SK-N-SH (cell line): ENCODE results near the gene HDAC4. TPM values are rescaled to one million over a fixed set of nuclear protein-coding genes. Genes with fewer than 3 reads are reported as not detected.

Experiments
- CTCF ChIA-PET: fragments of 300-600, 350-600 bp; formaldehyde crosslinking; extraction: SDS; loops from one replicate; lab custom pipeline; 2021; lab: Yijun Ruan, JAX
- POLR2A ChIA-PET: fragments of 350-600 bp; sonication (Branson Sonifier 250); formaldehyde crosslinking; extraction: SDS; loops from one replicate; lab custom pipeline; 2020; ENCODE audit warnings: antibody characterized with exemption, inconsistent platforms; lab: Yijun Ruan, JAX
- DNase-seq: peaks from one replicate; pipeline ENCODE4 v3.0.0; 2012
- H2AFZ ChIP-seq: fragments of 200-600 bp; sonication (generic); 2 replicates; pipeline ENCODE4 v1.8.1; 2016; ENCODE audit warnings: antibody characterized with exemption, mild to moderate bottlenecking, low read depth
- H3F3A ChIP-seq: fragments of 200-600 bp; sonication (generic); replicated peaks from 2 replicates; pipeline ENCODE3; 2016; ENCODE audit warnings: antibody characterized with exemption, mild to moderate bottlenecking; ENCODE audit not compliant: insufficient read depth
- H3K27ac ChIP-seq, 2 experiments: fragments of 200-500 bp in 1 of 2; fragments of 200-600 bp in 1 of 2; sonication (Bioruptor generic) in 1 of 2; sonication (generic), shearing (Covaris generic) in 1 of 2; 2 replicates each; pipeline versions ENCODE4 v1.5.1 to v1.6.1; 2014 to 2016; ENCODE audit warnings: low read depth in 2 of 2, inconsistent platforms in 1 of 2, low read length in 1 of 2, mild to moderate bottlenecking in 1 of 2, mixed read lengths in 1 of 2
- H3K27me3 ChIP-seq: fragments of 200-600 bp; sonication (generic), shearing (Covaris generic); 2 replicates; pipeline ENCODE4 v1.6.1; 2016; ENCODE audit warnings: mixed run types; ENCODE audit not compliant: insufficient read depth
- H3K36me3 ChIP-seq, 2 experiments: fragments of 200-500 bp in 1 of 2; fragments of 200-600 bp in 1 of 2; sonication (Bioruptor generic) in 1 of 2; sonication (generic) in 1 of 2; replicated peaks in 1 of 2; 2 replicates each; pipeline versions ENCODE3 to v1.5.1; 2014 to 2016; ENCODE audit warnings: low read length in 1 of 2, mild to moderate bottlenecking in 1 of 2; ENCODE audit not compliant: insufficient read depth in 2 of 2, control insufficient read depth in 1 of 2
- H3K4me1 ChIP-seq, 2 experiments: fragments of 200-500 bp in 1 of 2; fragments of 200-600 bp in 1 of 2; sonication (Bioruptor generic) in 1 of 2; sonication (generic), shearing (Covaris generic) in 1 of 2; 2 replicates each; pipeline versions ENCODE4 v1.5.1 to v1.6.1; 2014 to 2016; ENCODE audit warnings: low read depth in 1 of 2, low read length in 1 of 2, mixed run types in 1 of 2; ENCODE audit not compliant: insufficient read depth in 2 of 2, control insufficient read depth in 1 of 2
- H3K4me2 ChIP-seq: fragments of 200-600 bp; sonication (generic), shearing (Covaris generic); 2 replicates; pipeline ENCODE4 v1.6.1; 2017; ENCODE audit warnings: mixed run types
- H3K4me3 ChIP-seq, 2 experiments: fragments of 200-500 bp in 1 of 2; fragments of 200-600 bp in 1 of 2; sonication (Bioruptor generic) in 1 of 2; sonication (generic), shearing (Covaris generic) in 1 of 2; 2 replicates each; pipeline versions ENCODE4 v1.5.1 to v1.8.1; 2014 to 2016; ENCODE audit warnings: low read depth in 2 of 2, inconsistent platforms in 1 of 2, low read length in 1 of 2, mild to moderate bottlenecking in 1 of 2, mixed read lengths in 1 of 2, moderate library complexity in 1 of 2
- H3K79me2 ChIP-seq: fragments of 200-600 bp; sonication (generic); 2 replicates; pipeline ENCODE4 v1.8.1; 2017; ENCODE audit warnings: mild to moderate bottlenecking; ENCODE audit not compliant: insufficient read depth
- H3K9ac ChIP-seq: fragments of 200-600 bp; sonication (generic); 2 replicates; pipeline ENCODE4 v1.6.1; 2017; ENCODE audit warnings: mixed run types
- H3K9me2 ChIP-seq: fragments of 200-600 bp; sonication (generic); 2 replicates; pipeline ENCODE4 v1.6.1; 2017; ENCODE audit warnings: mixed run types
- H3K9me3 ChIP-seq: fragments of 200-600 bp; sonication (generic); 2 replicates; pipeline ENCODE4 v1.6.1; 2017; ENCODE audit warnings: mixed run types, mild to moderate bottlenecking, moderate library complexity
- H4K20me1 ChIP-seq: fragments of 200-600 bp; sonication (generic); 2 replicates; pipeline ENCODE4 v1.6.1; 2017; ENCODE audit warnings: mild to moderate bottlenecking, mixed run types; ENCODE audit not compliant: insufficient read depth
- FOSL2 ChIP-seq: IDR thresholded peaks from 2 replicates; pipeline ENCODE4 v1.4.0; 2012; ENCODE audit warnings: low read depth, mild to moderate bottlenecking, moderate library complexity, borderline replicate concordance
- GABPA ChIP-seq: IDR thresholded peaks from 2 replicates; pipeline ENCODE4 v1.4.0; 2012; ENCODE audit warnings: low read depth, mild to moderate bottlenecking
- JUND ChIP-seq: IDR thresholded peaks from 2 replicates; pipeline ENCODE4 v1.4.0; 2012
- MEF2A ChIP-seq: IDR thresholded peaks from 2 replicates; pipeline ENCODE4 v1.4.0; 2012; ENCODE audit warnings: low read depth, borderline replicate concordance
- NFIC ChIP-seq: IDR thresholded peaks from 2 replicates; pipeline ENCODE4 v1.4.0; 2012; ENCODE audit warnings: borderline replicate concordance
- NRF1 ChIP-seq: IDR thresholded peaks from 2 replicates; pipeline ENCODE4 v1.6.1; 2012; ENCODE audit warnings: low read depth, mild to moderate bottlenecking, low read length
- POLR2AphosphoS5 ChIP-seq: IDR thresholded peaks from 2 replicates; pipeline ENCODE4 v1.6.1; 2012; ENCODE audit warnings: low read depth, low read length
- RAD21 ChIP-seq: IDR thresholded peaks from 2 replicates; pipeline ENCODE4 v1.6.1; 2012; ENCODE audit warnings: mild to moderate bottlenecking, low read length
- RCOR1 ChIP-seq: fragments of 150-350 bp; IDR thresholded peaks from 2 replicates; pipeline ENCODE4 v1.6.1; 2017; ENCODE audit warnings: antibody characterized with exemption, low read length
- TEAD4 ChIP-seq: IDR thresholded peaks from 2 replicates; pipeline ENCODE4 v1.4.0; 2012; ENCODE audit warnings: mild to moderate bottlenecking, borderline replicate concordance; ENCODE audit not compliant: insufficient read depth
- WGBS: methylation state at CpG from one replicate; pipeline ENCODE4 v1.1.6; 2017; ENCODE audit warnings: low lambda C conversion rate; 5-methylcytosine and 5-hydroxymethylcytosine counted together
- polyA plus RNA-seq, 3 experiments: library from polyadenylated mRNA; depleted of rRNA; stranded (reverse); fragments of >200 nt; gene quantifications; 2 replicates each; pipeline ENCODE4 v1.2.3, GENCODE V29; 2012
- TF ChIP-seq, protein P1 (sequence below): IDR thresholded peaks from 2 replicates; pipeline ENCODE4 v1.4.0; 2012; ENCODE audit warnings: low read depth
- TF ChIP-seq, protein P2 (sequence below): fragments of 150-350 bp; IDR thresholded peaks from 2 replicates; pipeline ENCODE4 v1.6.1; 2017; ENCODE audit warnings: antibody characterized with exemption, low read length, low read depth, borderline replicate concordance
- TF ChIP-seq, protein P3 (sequence below): fragments of 150-350 bp; IDR thresholded peaks from 2 replicates; pipeline ENCODE4 v1.6.1; 2016; ENCODE audit warnings: mild to moderate bottlenecking, low read depth, low read length
- TF ChIP-seq, protein P4 (sequence below): IDR thresholded peaks from 2 replicates; pipeline ENCODE4 v1.4.0; 2012; ENCODE audit warnings: low read depth, borderline replicate concordance

HDAC4 gene
- polyA plus RNA-seq, 1 of the 3 experiments (the other 2 are of a cell fraction) = 5.5 TPM

DNA sequence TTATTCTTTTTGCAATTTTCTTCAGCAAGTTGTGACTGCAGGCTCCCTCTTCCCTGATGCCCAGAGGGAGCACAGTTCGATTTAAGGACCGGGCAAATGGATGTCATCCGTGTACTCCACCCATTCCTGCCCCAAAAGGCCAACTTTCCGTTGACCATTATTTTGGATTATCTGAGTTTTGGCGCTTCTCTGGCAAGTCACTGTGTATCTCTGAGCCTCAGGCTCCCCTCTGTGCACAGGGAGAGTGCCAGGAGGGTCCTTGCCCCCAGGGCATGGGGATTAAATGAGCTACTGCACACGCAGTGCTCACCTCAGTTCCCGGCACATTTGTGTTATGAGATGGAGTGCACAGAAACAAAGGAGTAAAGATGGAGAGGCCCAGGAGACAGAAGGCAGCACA is 41.4 kb upstream of the HDAC4 start:
- no peak overlapping the region for H3K4me2 ChIP-seq

DNA sequence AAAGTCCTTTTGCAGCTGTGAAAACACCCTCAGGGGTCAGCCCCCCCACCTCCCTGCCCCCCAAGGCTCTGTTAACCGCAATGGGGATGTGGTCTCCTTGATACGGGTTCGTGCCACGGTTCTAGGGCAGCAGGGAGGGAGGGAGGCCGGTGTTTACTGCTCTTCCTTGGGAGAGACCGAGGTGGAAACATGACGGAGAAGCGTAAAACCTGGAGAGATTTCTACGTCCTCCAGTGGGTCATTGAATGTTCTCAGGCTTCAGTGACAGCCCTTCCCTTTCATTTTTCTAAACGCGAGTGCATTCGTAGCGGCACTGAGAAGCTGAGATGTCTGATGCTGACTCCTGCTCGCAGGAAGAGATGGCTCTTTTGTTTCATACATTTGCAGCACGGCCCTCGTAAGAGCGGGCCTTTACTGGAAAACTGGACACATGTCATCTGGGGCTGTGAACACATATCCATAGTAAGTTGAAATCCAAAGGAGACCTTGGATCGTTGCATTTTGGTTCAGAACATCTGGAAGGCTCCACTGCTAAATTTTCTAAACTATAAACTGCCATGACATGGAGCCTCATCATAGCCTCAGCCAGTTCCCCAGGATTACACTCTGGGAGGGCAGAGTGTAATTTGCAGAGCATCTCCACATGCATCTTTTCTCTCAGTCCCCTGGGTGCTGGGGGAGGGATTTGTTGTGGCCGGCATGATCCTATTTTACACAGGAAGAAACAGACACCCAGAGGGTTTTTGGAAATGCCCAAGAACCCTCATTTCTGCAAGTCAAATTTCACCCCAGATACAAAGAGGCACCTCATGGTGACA is 40.6 kb upstream of the HDAC4 start:
- Histone ChIP-seq H3K27ac (no peak overlapping the region), H3K27me3 (no peaks in the 10 kb centered on the region), H3K4me1 (no peaks in the 10 kb centered on the region), H3F3A (no peaks in the 10 kb centered on the region), H3K9ac (no peak overlapping the region), H3K4me3 (no peak overlapping the region), H3K4me2 (no peak overlapping the region), H4K20me1 (no peaks in the 10 kb centered on the region), H3K9me3 (no peaks in the 10 kb centered on the region), H2AFZ (no peak overlapping the region), H3K79me2 (no peaks in the 10 kb centered on the region), H3K9me2 (no peaks in the 10 kb centered on the region), H3K36me3 (no peaks in the 10 kb centered on the region)
- TF ChIP-seq, protein P1, sequence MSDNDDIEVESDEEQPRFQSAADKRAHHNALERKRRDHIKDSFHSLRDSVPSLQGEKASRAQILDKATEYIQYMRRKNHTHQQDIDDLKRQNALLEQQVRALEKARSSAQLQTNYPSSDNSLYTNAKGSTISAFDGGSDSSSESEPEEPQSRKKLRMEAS = no peak
- TF ChIP-seq FOSL2 (no peak), TEAD4 (no peak), NRF1 (no peak), MEF2A (no peak), NFIC (no peak), JUND (no peak), GABPA (no peak), POLR2AphosphoS5 (no peak)
- TF ChIP-seq, protein P2, sequence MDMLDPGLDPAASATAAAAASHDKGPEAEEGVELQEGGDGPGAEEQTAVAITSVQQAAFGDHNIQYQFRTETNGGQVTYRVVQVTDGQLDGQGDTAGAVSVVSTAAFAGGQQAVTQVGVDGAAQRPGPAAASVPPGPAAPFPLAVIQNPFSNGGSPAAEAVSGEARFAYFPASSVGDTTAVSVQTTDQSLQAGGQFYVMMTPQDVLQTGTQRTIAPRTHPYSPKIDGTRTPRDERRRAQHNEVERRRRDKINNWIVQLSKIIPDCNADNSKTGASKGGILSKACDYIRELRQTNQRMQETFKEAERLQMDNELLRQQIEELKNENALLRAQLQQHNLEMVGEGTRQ = no peak
- TF ChIP-seq, protein P3, sequence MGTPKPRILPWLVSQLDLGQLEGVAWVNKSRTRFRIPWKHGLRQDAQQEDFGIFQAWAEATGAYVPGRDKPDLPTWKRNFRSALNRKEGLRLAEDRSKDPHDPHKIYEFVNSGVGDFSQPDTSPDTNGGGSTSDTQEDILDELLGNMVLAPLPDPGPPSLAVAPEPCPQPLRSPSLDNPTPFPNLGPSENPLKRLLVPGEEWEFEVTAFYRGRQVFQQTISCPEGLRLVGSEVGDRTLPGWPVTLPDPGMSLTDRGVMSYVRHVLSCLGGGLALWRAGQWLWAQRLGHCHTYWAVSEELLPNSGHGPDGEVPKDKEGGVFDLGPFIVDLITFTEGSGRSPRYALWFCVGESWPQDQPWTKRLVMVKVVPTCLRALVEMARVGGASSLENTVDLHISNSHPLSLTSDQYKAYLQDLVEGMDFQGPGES = no peak
- TF ChIP-seq, protein P4, sequence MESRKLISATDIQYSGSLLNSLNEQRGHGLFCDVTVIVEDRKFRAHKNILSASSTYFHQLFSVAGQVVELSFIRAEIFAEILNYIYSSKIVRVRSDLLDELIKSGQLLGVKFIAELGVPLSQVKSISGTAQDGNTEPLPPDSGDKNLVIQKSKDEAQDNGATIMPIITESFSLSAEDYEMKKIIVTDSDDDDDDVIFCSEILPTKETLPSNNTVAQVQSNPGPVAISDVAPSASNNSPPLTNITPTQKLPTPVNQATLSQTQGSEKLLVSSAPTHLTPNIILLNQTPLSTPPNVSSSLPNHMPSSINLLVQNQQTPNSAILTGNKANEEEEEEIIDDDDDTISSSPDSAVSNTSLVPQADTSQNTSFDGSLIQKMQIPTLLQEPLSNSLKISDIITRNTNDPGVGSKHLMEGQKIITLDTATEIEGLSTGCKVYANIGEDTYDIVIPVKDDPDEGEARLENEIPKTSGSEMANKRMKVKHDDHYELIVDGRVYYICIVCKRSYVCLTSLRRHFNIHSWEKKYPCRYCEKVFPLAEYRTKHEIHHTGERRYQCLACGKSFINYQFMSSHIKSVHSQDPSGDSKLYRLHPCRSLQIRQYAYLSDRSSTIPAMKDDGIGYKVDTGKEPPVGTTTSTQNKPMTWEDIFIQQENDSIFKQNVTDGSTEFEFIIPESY = no peak
- DNase-seq = no peak
- ChIA-PET CTCF (interaction anchor here (1.8 kb wide), 1 partner anchor 17 kb away, joined by 6 read pairs; no protein-coding TSS in a partner anchor), POLR2A (no interaction called here)
- 56% methylated on average over 16 of the region's 19 CpGs for WGBS

More for the DNA sequence above, 41.4 kb upstream of the HDAC4 start:
- no peaks in the 10 kb centered on the region for H3K9me3 ChIP-seq
- no peaks in the 10 kb centered on the region for H3F3A ChIP-seq
- no peaks in the 10 kb centered on the region for H3K4me1 ChIP-seq
- no peak overlapping the region for H2AFZ ChIP-seq
- no peak overlapping the region for H3K9ac ChIP-seq
- H3K9me2 ChIP-seq = no peaks in the 10 kb centered on the region
- H4K20me1 ChIP-seq = no peaks in the 10 kb centered on the region
- 49% methylated on average over 7 of the region's 7 CpGs for WGBS
- H3K79me2 ChIP-seq = no peaks in the 10 kb centered on the region
- H3K36me3 ChIP-seq = no peaks in the 10 kb centered on the region
- TF ChIP-seq RAD21 = no peak
- TF ChIP-seq TEAD4 = no peak
- no peak for TF ChIP-seq RCOR1
- no peak for TF ChIP-seq MEF2A
- no peaks in the 10 kb centered on the region for H3K27me3 ChIP-seq
- no peak for DNase-seq
- H3K27ac ChIP-seq = no peak overlapping the region
- ChIA-PET CTCF (no interaction called here), POLR2A (no interaction called here)
- no peak overlapping the region for H3K4me3 ChIP-seq
